SK-N-MC (cell line): Measurements from ENCODE around the gene DUSP1.

Source experiments
- EZH2 ChIP-seq: fragments of 200-600 bp; sonication (generic); IDR thresholded peaks from one replicate; pipeline ENCODE4 v1.6.1; 2017; ENCODE audit warnings: antibody characterized with exemption
- FOXP2 ChIP-seq: optimal IDR thresholded peaks from 2 replicates; pipeline ENCODE3; 2011; ENCODE audit warnings: mild to moderate bottlenecking, moderate library complexity; ENCODE audit not compliant: insufficient read depth; ENCODE audit errors: extremely low read length, control extremely low read depth
- POLR2AphosphoS5 ChIP-seq: IDR thresholded peaks from 2 replicates; pipeline ENCODE4 v1.6.1; 2012; ENCODE audit warnings: mild to moderate bottlenecking, low read depth, low read length, borderline replicate concordance

- TF ChIP-seq EZH2 (no peak), POLR2AphosphoS5 (no peak), FOXP2 (no peak)
Measured at GRCh38 chr5:172776235-172776594, 5.2 kb upstream of the DUSP1 start.
